Kidney glomerular epithelial cell (primary cell): ENCODE results near the gene FHIT.

Source experiments
- DNase-seq: peaks from one replicate; lab custom pipeline; 2025; lab: John Stamatoyannopoulos, UW

Gene FHIT

GRCh38 chr3:60402931-60403330 lies 848.3 kb downstream of the FHIT start:
- no peak for DNase-seq

DNA sequence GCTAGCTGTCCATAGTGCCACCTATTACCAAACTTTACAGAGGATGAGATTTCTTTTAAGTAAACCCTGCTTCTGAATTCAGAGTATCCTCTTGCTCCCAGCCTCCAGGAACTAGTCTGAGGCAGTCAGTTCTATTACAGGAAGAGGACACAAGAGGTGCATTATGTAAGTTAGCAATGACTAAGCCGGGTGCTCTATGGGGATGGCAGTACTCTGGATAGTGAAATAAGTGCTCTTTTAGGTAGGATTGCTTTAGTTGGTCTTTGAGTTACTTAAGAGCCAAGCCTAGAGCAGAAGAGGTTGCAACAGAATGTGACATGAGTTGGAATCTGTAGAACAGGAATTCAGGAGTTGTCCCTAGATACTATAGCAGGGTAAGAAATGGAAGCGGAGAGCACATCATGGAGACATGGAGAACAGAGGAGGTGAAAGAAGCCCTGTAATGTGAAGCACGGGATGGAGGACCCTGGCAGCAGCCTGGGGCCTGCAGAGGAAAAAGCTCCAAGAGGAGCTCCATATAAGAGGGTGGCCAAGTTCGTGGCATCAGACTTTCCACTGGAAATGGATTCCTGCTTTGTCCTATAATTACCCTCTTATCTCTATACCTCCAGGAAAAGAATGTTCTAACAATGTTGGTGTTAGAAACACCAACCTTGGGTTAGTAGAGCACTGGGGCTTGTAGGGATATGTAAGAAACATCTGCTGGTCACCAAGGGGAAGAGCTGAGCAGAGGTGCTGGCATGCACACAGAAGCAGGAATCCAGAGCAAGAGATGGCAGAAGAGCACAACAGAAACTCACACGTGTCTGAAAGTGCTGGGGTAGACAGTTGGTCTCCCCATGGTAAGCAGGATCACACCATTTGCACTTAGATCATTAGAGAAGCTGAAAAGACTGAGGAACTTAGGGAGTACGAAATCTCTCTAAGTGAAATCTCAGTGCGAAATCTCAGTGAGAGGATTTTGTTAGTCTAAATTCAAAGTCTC lies 851.1 kb downstream of the FHIT start:
- DNase-seq = peak; percentile 9

GRCh38 chr3:60399292-60399691 lies 852.0 kb downstream of the FHIT start:
- DNase-seq = no peak

- no peak for DNase-seq
Observed at GRCh38 chr3:60395173-60395762, 856.0 kb downstream of the FHIT start.

GRCh38 chr3:60393946-60394345 lies 857.3 kb downstream of the FHIT start:
- DNase-seq = no peak

GRCh38 chr3:60392501-60392900 lies 858.8 kb downstream of the FHIT start:
- DNase-seq = no peak

GRCh38 chr3:60391292-60391691 lies 860.0 kb downstream of the FHIT start:
- DNase-seq = no peak

DNA sequence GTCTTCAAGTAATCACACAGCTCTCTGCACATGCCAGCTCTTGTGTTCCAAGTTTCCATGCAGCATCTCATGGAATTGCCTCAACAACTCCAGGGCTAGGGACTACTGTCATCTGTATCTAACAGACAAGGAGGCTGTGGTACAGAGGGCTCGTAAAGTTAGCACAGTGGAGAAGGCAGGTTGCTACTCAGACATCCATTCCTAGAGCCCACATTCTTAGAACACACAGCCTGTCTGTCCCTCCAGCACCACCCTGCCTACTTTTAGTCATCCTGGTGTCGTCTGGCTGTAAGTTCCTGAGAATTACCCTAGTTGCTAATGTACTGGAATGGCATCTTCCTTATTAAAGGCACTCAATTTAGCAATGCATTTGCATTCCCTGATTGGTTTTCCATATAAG lies 862.5 kb downstream of the FHIT start:
- DNase-seq = no peak

- no peak for DNase-seq
Observed at GRCh38 chr3:60386306-60386705, 864.9 kb downstream of the FHIT start.

DNA sequence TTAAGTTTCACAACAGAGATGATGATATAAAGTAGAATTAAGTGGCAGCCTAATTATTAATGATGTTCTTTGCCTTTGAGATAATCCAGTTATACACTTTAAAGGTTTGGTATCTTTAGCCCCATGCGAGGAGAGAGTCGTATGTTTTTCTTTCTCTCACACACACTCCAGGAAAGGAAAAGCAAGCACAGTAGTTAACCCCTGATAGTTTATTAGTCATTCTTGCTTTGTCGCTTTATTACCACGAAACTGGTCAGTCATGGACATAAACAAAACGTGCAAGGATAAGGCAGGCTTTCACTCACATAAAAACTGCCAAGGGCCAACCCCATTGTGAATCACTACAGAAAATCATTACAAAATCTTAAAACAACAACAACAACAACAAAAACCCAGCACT lies 866.9 kb downstream of the FHIT start:
- peak; percentile 67 for DNase-seq

GRCh38 chr3:60383345-60383744 lies 867.9 kb downstream of the FHIT start:
- no peak for DNase-seq

- DNase-seq = no peak
Observed at GRCh38 chr3:60366486-60366885, 884.8 kb downstream of the FHIT start.

DNA sequence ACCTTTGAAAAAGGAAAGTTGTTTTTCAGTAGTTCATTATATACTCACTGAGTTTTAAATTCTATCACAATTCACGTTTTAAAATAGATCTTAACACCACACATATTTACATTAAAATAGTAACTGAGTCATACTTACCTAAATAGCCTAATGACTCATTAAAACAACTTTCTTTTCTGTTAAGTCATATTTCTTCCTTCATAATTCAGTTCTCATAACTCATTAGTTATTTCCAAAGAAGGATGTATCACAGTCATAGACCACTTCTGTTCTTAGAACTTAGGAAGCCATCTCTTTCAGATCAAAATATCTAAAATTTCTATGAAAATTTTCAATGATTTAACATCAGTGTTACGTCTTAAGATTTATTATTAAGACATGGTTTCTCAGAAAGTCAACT lies 885.9 kb downstream of the FHIT start:
- DNase-seq = peak; percentile 2

DNA sequence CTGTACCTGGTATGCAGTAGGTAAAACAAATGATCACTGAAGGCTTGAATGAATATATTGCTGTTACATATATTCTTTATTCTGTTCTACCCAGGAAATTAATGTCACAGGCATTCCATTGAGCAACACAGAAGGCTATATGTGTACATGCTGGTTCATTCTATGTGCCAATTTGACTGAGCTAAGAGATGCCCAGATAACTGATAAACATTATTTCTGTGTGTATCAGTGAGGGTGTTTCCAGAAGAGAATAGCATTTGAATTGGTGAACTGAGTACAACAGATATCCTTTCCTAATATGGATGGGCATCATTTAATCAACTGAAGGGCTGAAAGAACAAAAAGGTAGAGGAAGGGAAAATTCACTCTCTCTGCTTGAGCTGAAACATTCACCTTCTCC lies 886.8 kb downstream of the FHIT start:
- DNase-seq = no peak

- no peak for DNase-seq
Observed at GRCh38 chr3:60363817-60364216, 887.4 kb downstream of the FHIT start.

DNA sequence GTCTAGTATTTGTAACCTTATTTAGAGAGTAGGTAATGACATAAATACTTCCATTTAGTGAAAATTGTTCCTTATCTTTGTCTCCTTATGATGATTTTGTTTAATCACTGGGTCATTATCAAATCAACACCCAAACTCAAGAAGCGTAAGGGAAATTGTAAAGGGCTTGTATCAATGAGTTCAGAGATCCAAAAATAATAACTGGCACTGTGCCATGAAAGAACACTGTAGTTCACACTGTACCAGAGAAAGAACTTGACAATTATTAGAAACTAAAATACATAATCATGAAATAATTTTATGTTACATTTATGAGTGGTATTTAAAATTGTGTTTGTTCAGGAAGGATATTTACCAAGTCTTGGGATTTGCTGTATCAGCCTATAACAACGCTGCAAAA lies 895.4 kb downstream of the FHIT start:
- no peak for DNase-seq

DNA sequence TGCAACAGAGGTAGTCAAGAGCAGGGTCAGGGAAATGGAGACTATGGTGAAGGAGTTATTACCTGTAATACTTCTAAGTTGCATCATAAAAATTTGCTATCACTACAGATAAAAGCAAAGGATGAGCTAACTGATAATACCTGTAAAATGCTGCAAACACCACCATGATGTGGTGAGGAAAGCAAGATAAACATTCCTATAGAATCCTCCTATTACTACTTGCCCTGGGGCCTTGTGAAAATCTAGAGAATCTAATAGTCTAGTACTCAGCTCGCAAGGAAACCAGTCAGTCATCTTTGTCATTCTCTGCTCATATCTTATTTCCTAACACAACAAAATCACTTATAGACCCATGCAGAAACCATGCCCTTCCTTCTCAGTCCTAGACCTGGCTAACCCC lies 899.8 kb downstream of the FHIT start:
- no peak for DNase-seq

DNA sequence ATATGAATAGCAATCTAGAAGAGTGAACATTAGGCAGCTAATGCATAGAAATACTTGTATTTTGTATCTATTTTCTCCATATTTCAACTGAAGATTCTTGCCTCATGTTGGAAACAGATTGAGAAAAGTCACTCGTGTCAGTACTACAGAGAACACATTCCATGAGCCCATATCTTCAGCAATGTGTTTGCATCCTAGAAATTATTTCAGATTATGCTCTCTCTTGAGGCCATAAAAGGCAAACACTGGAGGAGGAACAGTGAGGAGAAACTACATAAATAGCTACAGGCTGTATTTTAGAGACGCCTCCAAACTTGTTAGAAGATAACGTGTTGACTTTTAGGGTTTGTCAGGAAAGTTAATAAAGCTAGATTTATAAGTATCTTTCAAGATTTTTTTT lies 906.9 kb downstream of the FHIT start:
- no peak for DNase-seq

DNA sequence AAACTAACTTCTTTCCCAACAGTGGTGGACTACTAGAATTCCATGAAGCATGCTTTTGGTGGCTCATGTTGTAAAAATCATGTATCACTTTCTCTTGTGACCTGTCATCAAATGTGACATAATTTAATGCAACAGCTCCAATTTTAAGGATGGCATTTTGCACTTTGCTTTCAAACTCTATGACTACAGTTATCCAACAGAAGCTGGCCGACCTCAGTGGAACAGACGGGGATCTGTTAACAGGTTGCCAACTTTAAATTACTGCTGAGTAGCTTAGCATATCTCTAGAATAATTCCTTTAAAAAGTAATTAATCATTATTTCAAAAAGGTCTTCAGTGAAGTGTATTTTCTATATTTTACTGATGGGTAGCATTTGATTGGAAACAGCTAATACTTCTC lies 907.4 kb downstream of the FHIT start:
- DNase-seq = no peak

- no peak for DNase-seq
Observed at GRCh38 chr3:60339304-60339703, 911.9 kb downstream of the FHIT start.

DNA sequence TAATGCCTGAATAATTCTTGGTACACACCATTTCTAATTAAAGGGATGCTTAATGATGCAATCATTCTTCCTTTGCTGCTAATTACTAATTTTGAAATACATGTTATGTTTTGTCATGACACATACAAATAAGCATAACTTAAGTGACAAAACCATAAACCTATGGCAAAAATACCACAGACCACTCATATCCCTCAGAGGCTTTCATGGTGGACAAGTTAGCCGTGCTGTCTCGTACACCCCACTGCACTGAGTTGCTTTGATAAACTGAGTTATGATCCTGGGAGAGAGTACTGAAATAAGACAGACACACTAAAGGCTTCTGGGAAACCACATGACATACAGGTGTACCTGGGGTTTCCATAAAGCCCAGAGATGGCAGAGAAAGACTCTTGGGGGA lies 913.8 kb downstream of the FHIT start:
- no peak for DNase-seq

GRCh38 chr3:60336061-60336460 lies 915.2 kb downstream of the FHIT start:
- no peak for DNase-seq

- DNase-seq = no peak
Observed at GRCh38 chr3:60333710-60334109, 917.5 kb downstream of the FHIT start.

GRCh38 chr3:60330107-60330506 lies 921.1 kb downstream of the FHIT start:
- DNase-seq = no peak
